K562 (cell line): ENCODE data around the gene KPNB1. TPM values are rescaled to one million over a fixed set of nuclear protein-coding genes. Genes with fewer than 3 reads are reported as not detected.

Experiments
- CEBPB ChIP-seq: fragments of 450-650 bp; IDR thresholded peaks from 2 replicates; pipeline ENCODE4 v1.6.1; 2016; ENCODE audit warnings: missing genetic modification characterization, missing compliant biosample characterization
- ELK1 ChIP-seq: sonication (generic); formaldehyde crosslinking; IDR thresholded peaks from 2 replicates; pipeline ENCODE4 v1.8.1; 2022; ENCODE audit warnings: missing genetic modification reagents
- FOXA1 ChIP-seq: fragments of 450-650 bp; IDR thresholded peaks from 2 replicates; pipeline ENCODE4 v1.6.1; 2016; ENCODE audit warnings: mild to moderate bottlenecking, borderline replicate concordance
- MGA ChIP-seq: fragments of 450-650 bp; IDR thresholded peaks from 2 replicates; pipeline ENCODE4 v1.6.1; 2016; ENCODE audit warnings: mild to moderate bottlenecking, moderate library complexity
- PML ChIP-seq: IDR thresholded peaks from 2 replicates; pipeline ENCODE4 v1.6.1; 2012; ENCODE audit warnings: low read length, inconsistent platforms
- RFX1 ChIP-seq: fragments of 450-650 bp; IDR thresholded peaks from 2 replicates; pipeline ENCODE4 v1.6.1; 2016; ENCODE audit warnings: mild to moderate bottlenecking, moderate library complexity
- SRSF9 ChIP-seq: fragments of 200-400 bp; formaldehyde crosslinking; IDR thresholded peaks from 2 replicates; pipeline ENCODE4 v1.6.1; 2017; ENCODE audit warnings: low read depth, low read length, borderline replicate concordance
- TAF7 ChIP-seq: fragments of 450-650 bp; IDR thresholded peaks from 2 replicates; pipeline ENCODE4 v1.6.1; 2016; ENCODE audit warnings: missing genetic modification characterization, missing compliant biosample characterization
- TARDBP ChIP-seq: fragments of 450-650 bp; IDR thresholded peaks from 2 replicates; pipeline ENCODE4 v1.6.1; 2016
- ZC3H8 ChIP-seq: fragments of 450-650 bp; IDR thresholded peaks from 2 replicates; pipeline ENCODE4 v1.6.1; 2017
- ZZZ3 ChIP-seq: fragments of 450-650 bp; IDR thresholded peaks from 2 replicates; pipeline ENCODE4 v1.6.1; 2016; ENCODE audit warnings: antibody characterized with exemption, mild to moderate bottlenecking, moderate library complexity
- polyA plus RNA-seq, 8 experiments: library from polyadenylated mRNA; depleted of rRNA in 4 of 8; stranded (reverse) in 5 of 8; unstranded in 3 of 8; fragments of >200 nt; fragmentation: Nextera tagmentation in 2 of 8; fragmentation: Illumina TruSeq in 1 of 8; extraction: Ambion mirVana in 2 of 8; extraction: Trizol in 1 of 8; gene quantifications; 2 replicates each; pipeline versions ENCODE4 v1.2.1 to v1.2.3, GENCODE V29; 2011 to 2014; ENCODE audit warnings: inconsistent platforms in 1 of 8, missing spikeins in 1 of 8
- total RNA-seq, 7 experiments: library from RNA; depleted of rRNA in 6 of 7; stranded (reverse); fragments of >200 nt in 6 of 7; fragmentation: Illumina TruSeq in 2 of 7; extraction: Trizol in 2 of 7; gene quantifications; 2 replicates each; pipeline versions ENCODE4 v1.2.1 to v1.2.3, GENCODE V29; 2011 to 2021; ENCODE audit warnings: low replicate concordance in 1 of 7
- TF ChIP-seq, protein P1 (sequence below): fragments of 150-350 bp; IDR thresholded peaks from 2 replicates; pipeline ENCODE4 v1.6.1; 2014; ENCODE audit warnings: low read depth, mild to moderate bottlenecking, low read length, borderline replicate concordance

KPNB1 gene
- total and polyA plus RNA-seq, 9 of the 15 experiments (the other 6 are each of a cell fraction or from before 2014, with no cell fraction given): 154 to 622 (median 354) TPM

- TF ChIP-seq, protein P1, sequence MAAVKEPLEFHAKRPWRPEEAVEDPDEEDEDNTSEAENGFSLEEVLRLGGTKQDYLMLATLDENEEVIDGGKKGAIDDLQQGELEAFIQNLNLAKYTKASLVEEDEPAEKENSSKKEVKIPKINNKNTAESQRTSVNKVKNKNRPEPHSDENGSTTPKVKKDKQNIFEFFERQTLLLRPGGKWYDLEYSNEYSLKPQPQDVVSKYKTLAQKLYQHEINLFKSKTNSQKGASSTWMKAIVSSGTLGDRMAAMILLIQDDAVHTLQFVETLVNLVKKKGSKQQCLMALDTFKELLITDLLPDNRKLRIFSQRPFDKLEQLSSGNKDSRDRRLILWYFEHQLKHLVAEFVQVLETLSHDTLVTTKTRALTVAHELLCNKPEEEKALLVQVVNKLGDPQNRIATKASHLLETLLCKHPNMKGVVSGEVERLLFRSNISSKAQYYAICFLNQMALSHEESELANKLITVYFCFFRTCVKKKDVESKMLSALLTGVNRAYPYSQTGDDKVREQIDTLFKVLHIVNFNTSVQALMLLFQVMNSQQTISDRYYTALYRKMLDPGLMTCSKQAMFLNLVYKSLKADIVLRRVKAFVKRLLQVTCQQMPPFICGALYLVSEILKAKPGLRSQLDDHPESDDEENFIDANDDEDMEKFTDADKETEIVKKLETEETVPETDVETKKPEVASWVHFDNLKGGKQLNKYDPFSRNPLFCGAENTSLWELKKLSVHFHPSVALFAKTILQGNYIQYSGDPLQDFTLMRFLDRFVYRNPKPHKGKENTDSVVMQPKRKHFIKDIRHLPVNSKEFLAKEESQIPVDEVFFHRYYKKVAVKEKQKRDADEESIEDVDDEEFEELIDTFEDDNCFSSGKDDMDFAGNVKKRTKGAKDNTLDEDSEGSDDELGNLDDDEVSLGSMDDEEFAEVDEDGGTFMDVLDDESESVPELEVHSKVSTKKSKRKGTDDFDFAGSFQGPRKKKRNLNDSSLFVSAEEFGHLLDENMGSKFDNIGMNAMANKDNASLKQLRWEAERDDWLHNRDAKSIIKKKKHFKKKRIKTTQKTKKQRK: no peak
- TF ChIP-seq TARDBP (no peak), MGA (no peak), TAF7 (tag) (no peak), PML (0 out of 2 replicates have a peak, but pooled peaks have one; percentile 6), CEBPB (tag) (no peak), FOXA1 (no peak), RFX1 (no peak), ELK1 (CRISPR knock-in tag) (no peak), ZZZ3 (no peak), ZC3H8 (no peak), SRSF9 (no peak)
These were observed 1.1 kb downstream of the KPNB1 start (continued) for GRCh38 chr17:47650525-47651522.
